Measurements from ENCODE around the gene GOLGA8B. TPM values are rescaled to one million over a fixed set of nuclear protein-coding genes. Genes with fewer than 3 reads are reported as not detected.
"Not testable (repeated sequence)": the region's sequence is repeated elsewhere in the genome, so short reads cannot be mapped to it uniquely, and the experiment has no call there.

GOLGA8B gene
- total RNA-seq, 4 donors from 2014 or later: 20.3 to 242 (median 71.6) TPM

GRCh38 chr15:34584996-34585395 lies 1.5 kb upstream of the GOLGA8B start:
- H3K9me3 ChIP-seq: no peaks in the 10 kb centered on the region
- DNase-seq: no peak
- no peaks in the 10 kb centered on the region for H3K36me3 ChIP-seq
- no peak overlapping the region for H3K27ac ChIP-seq
- H3K4me3 ChIP-seq: no peak overlapping the region
- peaks cover 0 to 3% of the 10 kb centered on the region in 2 donors for H3K4me1 ChIP-seq
- intact Hi-C loops (cut with DNase I; ENCODE audit: low total_unique reads): no loop called here
- no peak for TF ChIP-seq POLR2A (IDR thresholded peaks at IDR 0.05)
- no peak for TF ChIP-seq CTCF (IDR thresholded peaks at IDR 0.05)
- H3K27me3 ChIP-seq: no peaks in the 10 kb centered on the region

- intact Hi-C loops (cut with DNase I; ENCODE audit: low total_unique reads): no loop called here
- TF ChIP-seq POLR2A (IDR thresholded peaks at IDR 0.05): no peak
- no peak for TF ChIP-seq CTCF (IDR thresholded peaks at IDR 0.05)
- peak overlapping the region in 1 of 2 donors; percentile 81 for H3K4me3 ChIP-seq
- H3K27me3 ChIP-seq: no peaks in the 10 kb centered on the region
- H3K36me3 ChIP-seq: no peaks in the 10 kb centered on the region
- H3K9me3 ChIP-seq: no peaks in the 10 kb centered on the region
- H3K4me1 ChIP-seq: peaks cover 0 to 3% of the 10 kb centered on the region in 2 donors
- no peak for DNase-seq
- no peak overlapping the region for H3K27ac ChIP-seq
These were observed 848 bp upstream of the GOLGA8B start for GRCh38 chr15:34584330-34584668.

GRCh38 chr15:34582461-34583371 lies 735 bp downstream of the GOLGA8B start:
- no peaks in the 10 kb centered on the region for H3K36me3 ChIP-seq
- intact Hi-C loops (cut with DNase I; ENCODE audit: low total_unique reads): no loop called here
- DNase-seq: peak in 1 of 2 donors; percentile 22
- no peaks in the 10 kb centered on the region for H3K27me3 ChIP-seq
- H3K4me1 ChIP-seq: peaks cover 0 to 3% of the 10 kb centered on the region in 2 donors
- peak overlapping the region; percentile 57 to 81 for H3K4me3 ChIP-seq
- no peaks in the 10 kb centered on the region for H3K9me3 ChIP-seq
- no peak for TF ChIP-seq POLR2A (IDR thresholded peaks at IDR 0.05)
- TF ChIP-seq CTCF (IDR thresholded peaks at IDR 0.05): no peak
- H3K27ac ChIP-seq: peak overlapping the region; percentile 22 to 55

- H3K27ac ChIP-seq; H3K9me3 ChIP-seq; H3K36me3 ChIP-seq; intact Hi-C loops (cut with DNase I; ENCODE audit: low total_unique reads); H3K27me3 ChIP-seq; H3K4me1 ChIP-seq; DNase-seq: not testable (repeated sequence)
- H3K4me3 ChIP-seq: peak overlapping the region; percentile 57 to 81
These were observed 1.6 kb downstream of the GOLGA8B start for GRCh38 chr15:34581687-34582460.

GRCh38 chr15:34581043-34581365 lies 2.4 kb downstream of the GOLGA8B start:
- no peaks in the 10 kb centered on the region for H3K9me3 ChIP-seq
- no peak overlapping the region for H3K4me3 ChIP-seq
- H3K36me3 ChIP-seq: no peaks in the 10 kb centered on the region
- no peak overlapping the region for H3K27ac ChIP-seq
- intact Hi-C loops (cut with DNase I; ENCODE audit: low total_unique reads): no loop called here
- no peaks in the 10 kb centered on the region for H3K27me3 ChIP-seq
- TF ChIP-seq POLR2A (IDR thresholded peaks at IDR 0.05) (no peak), CTCF (IDR thresholded peaks at IDR 0.05) (no peak)
- H3K4me1 ChIP-seq: peaks cover 0 to 3% of the 10 kb centered on the region in 2 donors
- no peak for DNase-seq

- H3K9me3 ChIP-seq; H3K4me1 ChIP-seq; H3K27me3 ChIP-seq; intact Hi-C loops (cut with DNase I; ENCODE audit: low total_unique reads); H3K27ac ChIP-seq; DNase-seq; H3K4me3 ChIP-seq; H3K36me3 ChIP-seq: not testable (repeated sequence)
These were observed 3.0 kb downstream of the GOLGA8B start for GRCh38 chr15:34580251-34581042.

Measured in uterus (tissue), 4 donors.